ENCODE data around the gene AK5.
"Not testable (repeated sequence)": the region's sequence is repeated elsewhere in the genome, so short reads cannot be mapped to it uniquely, and the experiment has no call there.

The AK5 gene

DNA sequence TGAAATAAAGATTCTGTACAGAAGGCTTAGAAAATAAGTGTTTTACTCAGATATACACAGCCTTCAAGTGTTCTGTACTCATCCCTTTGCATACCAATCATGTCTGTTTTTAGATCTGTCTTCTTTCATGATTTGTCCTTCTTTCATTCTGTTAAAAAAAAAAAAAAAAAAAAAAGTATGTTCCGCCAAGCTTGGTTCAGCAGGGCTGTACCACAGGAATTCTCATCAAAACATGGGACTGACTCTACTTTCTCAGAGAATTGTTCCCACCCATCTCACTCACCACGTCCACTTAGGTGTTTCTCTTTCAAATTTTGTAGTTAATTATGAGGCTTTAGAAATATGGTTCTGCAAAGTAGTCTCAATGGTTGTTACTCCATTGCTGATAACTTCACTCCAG lies 119.0 kb downstream of the AK5 start:
- no peak overlapping the region for H3K9ac ChIP-seq
- H3K36me3 ChIP-seq (ENCODE audit: control insufficient read depth, insufficient read depth, low read length) = no peaks in the 10 kb centered on the region
- H3K4me1 ChIP-seq = no peaks in the 10 kb centered on the region
- no peaks in the 10 kb centered on the region for H3K9me3 ChIP-seq (ENCODE audit: control insufficient read depth, low read length)
- TF ChIP-seq, protein P1, sequence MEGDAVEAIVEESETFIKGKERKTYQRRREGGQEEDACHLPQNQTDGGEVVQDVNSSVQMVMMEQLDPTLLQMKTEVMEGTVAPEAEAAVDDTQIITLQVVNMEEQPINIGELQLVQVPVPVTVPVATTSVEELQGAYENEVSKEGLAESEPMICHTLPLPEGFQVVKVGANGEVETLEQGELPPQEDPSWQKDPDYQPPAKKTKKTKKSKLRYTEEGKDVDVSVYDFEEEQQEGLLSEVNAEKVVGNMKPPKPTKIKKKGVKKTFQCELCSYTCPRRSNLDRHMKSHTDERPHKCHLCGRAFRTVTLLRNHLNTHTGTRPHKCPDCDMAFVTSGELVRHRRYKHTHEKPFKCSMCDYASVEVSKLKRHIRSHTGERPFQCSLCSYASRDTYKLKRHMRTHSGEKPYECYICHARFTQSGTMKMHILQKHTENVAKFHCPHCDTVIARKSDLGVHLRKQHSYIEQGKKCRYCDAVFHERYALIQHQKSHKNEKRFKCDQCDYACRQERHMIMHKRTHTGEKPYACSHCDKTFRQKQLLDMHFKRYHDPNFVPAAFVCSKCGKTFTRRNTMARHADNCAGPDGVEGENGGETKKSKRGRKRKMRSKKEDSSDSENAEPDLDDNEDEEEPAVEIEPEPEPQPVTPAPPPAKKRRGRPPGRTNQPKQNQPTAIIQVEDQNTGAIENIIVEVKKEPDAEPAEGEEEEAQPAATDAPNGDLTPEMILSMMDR (IDR thresholded peaks at IDR 0.05) = no peak
- no peak overlapping the region for H3K4me3 ChIP-seq (ENCODE audit: low read depth, low read length)
- H3K27me3 ChIP-seq (ENCODE audit: control insufficient read depth, insufficient read depth, low read length) = no peaks in the 10 kb centered on the region
- H3K27ac ChIP-seq = no peak overlapping the region
- H3K4me2 ChIP-seq (ENCODE audit: low read length) = no peak overlapping the region
- no peak overlapping the region for H2AFZ ChIP-seq
- H3K79me2 ChIP-seq = no peaks in the 10 kb centered on the region

DNA sequence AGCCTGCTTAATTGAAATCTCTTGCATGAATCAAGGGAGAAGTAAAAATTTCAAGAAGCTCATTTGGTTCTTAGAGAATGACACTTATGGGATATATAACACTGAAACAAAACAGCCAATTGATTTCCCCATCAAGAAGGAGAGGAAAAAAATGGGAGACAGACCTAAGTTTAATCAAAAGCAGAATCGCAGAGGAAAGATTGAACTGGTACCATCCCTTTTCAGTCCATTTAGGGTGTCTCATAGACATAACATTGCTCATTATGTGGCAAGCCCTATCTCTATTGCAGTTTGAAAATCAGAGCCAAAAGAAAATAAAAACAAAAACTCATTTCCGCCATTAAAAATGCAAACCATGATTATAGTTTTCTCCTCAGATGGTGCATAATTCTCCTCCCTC lies 119.6 kb downstream of the AK5 start:
- H3K27ac ChIP-seq = no peak overlapping the region
- no peaks in the 10 kb centered on the region for H3K79me2 ChIP-seq
- no peak overlapping the region for H3K4me3 ChIP-seq (ENCODE audit: low read depth, low read length)
- TF ChIP-seq, protein P1 (IDR thresholded peaks at IDR 0.05) = no peak
- no peak overlapping the region for H2AFZ ChIP-seq
- H3K4me2 ChIP-seq (ENCODE audit: low read length) = no peak overlapping the region
- H3K9me3 ChIP-seq (ENCODE audit: control insufficient read depth, low read length) = no peaks in the 10 kb centered on the region
- no peaks in the 10 kb centered on the region for H3K27me3 ChIP-seq (ENCODE audit: control insufficient read depth, insufficient read depth, low read length)
- H3K4me1 ChIP-seq = no peaks in the 10 kb centered on the region
- no peaks in the 10 kb centered on the region for H3K36me3 ChIP-seq (ENCODE audit: control insufficient read depth, insufficient read depth, low read length)
- no peak overlapping the region for H3K9ac ChIP-seq

DNA sequence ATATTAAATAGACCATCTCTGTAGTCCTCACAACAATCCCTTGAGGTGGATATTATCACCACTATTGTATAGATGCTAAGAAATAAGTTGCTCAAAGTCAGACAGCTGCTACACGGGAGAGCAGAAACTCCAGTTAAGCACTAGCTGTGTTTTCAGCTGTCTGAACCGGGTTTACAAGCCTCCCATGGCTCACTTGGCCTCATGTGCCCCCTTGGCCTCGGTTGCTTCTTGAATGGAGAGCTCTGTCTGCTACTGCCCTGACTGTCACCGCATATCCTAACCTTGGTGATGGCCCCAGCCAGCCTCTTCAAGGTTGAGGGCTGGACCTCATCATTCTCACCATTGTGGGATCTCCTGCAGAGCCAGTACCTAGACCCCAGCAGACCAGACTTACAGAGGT lies 123.4 kb downstream of the AK5 start:
- Histone ChIP-seq H2AFZ (no peak overlapping the region), H3K27me3 (ENCODE audit: control insufficient read depth, insufficient read depth, low read length) (no peaks in the 10 kb centered on the region), H3K79me2 (no peaks in the 10 kb centered on the region), H3K9ac (no peak overlapping the region), H3K27ac (no peak overlapping the region), H3K4me3 (ENCODE audit: low read depth, low read length) (no peak overlapping the region), H3K4me2 (ENCODE audit: low read length) (no peak overlapping the region), H3K36me3 (ENCODE audit: control insufficient read depth, insufficient read depth, low read length) (no peaks in the 10 kb centered on the region), H3K9me3 (ENCODE audit: control insufficient read depth, low read length) (no peaks in the 10 kb centered on the region), H3K4me1 (no peaks in the 10 kb centered on the region)
- TF ChIP-seq, protein P1 (IDR thresholded peaks at IDR 0.05) = no peak

DNA sequence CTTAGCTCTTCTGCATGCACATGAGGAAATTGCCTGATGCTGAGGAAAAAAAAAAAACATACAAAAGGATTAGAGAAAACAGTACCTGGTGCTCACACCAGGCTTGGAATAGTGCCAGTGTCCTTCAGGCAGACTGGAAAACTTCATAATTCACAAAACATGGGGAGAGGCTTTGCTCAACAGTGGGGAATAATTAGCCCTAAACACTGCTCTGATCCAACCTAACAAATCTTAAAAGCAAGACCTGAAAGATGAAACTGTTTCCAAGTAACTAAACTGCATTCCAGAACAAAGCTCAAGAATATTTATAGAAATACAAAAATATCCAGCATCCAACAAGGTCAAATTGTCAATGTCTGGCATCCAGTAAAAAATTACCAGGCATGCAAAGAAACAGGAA lies 124.8 kb downstream of the AK5 start:
- no peaks in the 10 kb centered on the region for H3K9me3 ChIP-seq (ENCODE audit: control insufficient read depth, low read length)
- no peak overlapping the region for H2AFZ ChIP-seq
- no peaks in the 10 kb centered on the region for H3K79me2 ChIP-seq
- no peak overlapping the region for H3K4me2 ChIP-seq (ENCODE audit: low read length)
- H3K4me3 ChIP-seq (ENCODE audit: low read depth, low read length) = no peak overlapping the region
- no peaks in the 10 kb centered on the region for H3K4me1 ChIP-seq
- no peaks in the 10 kb centered on the region for H3K36me3 ChIP-seq (ENCODE audit: control insufficient read depth, insufficient read depth, low read length)
- H3K27ac ChIP-seq = no peak overlapping the region
- TF ChIP-seq, protein P1 (IDR thresholded peaks at IDR 0.05) = no peak
- H3K9ac ChIP-seq = no peak overlapping the region
- H3K27me3 ChIP-seq (ENCODE audit: control insufficient read depth, insufficient read depth, low read length) = no peaks in the 10 kb centered on the region

DNA sequence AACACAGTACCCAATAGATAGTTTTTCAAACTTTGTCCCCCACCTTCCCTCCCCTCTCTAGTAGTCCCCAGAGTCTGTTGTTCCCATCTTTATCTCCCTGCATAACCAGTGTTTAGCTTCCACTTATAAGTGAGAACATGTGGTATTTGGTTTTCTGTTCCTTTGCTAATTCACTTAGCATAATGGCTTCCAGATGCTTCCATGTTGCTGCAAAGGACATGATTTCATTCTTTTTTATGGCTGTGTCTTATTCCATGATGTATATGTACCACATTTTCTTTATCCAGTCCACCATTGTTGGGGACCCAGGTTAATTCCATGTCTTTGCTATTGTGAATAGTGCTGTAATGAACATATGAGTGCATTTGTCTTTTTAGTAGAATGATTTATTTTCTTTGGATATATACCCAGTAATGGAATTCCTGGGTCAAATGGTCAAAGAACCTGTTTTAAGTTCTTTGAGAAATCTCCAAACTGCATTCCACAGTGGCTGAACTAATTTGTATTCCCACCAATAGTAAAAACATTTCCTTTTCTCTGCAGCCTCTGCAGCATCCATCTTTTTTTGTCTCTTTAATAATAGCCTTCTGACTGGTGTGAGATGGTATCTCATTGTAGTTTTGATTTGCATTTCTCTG lies 126.0 kb downstream of the AK5 start:
- Histone ChIP-seq H3K4me3 (ENCODE audit: low read depth, low read length) (no peak overlapping the region), H3K4me2 (ENCODE audit: low read length) (no peak overlapping the region), H3K4me1 (no peaks in the 10 kb centered on the region), H3K27ac (no peak overlapping the region), H3K79me2 (no peaks in the 10 kb centered on the region), H2AFZ (no peak overlapping the region), H3K9me3 (ENCODE audit: control insufficient read depth, low read length) (no peaks in the 10 kb centered on the region), H3K27me3 (ENCODE audit: control insufficient read depth, insufficient read depth, low read length) (no peaks in the 10 kb centered on the region), H3K36me3 (ENCODE audit: control insufficient read depth, insufficient read depth, low read length) (no peaks in the 10 kb centered on the region), H3K9ac (no peak overlapping the region)
- TF ChIP-seq, protein P1 (IDR thresholded peaks at IDR 0.05) = no peak

DNA sequence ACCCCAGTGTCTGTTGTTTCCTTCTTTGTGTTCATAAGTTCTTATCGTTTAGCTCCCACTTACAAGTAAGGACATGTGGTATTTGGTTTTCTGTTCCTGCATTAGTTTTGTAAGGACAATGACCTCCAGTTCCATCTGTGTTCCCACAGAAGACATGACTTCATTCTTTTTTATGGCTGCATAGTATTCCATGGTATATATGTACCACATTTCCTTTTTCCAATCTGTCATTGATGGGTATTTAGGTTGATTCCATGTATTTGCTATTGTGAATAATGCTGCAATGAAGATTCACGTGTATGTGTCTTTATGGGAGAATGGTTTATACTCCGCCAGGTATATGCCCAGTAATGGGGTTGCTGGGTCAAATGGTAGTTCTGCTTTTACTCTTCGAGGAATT lies 127.1 kb downstream of the AK5 start:
- H2AFZ ChIP-seq; H3K27me3 ChIP-seq (ENCODE audit: control insufficient read depth, insufficient read depth, low read length); H3K4me2 ChIP-seq (ENCODE audit: low read length); H3K36me3 ChIP-seq (ENCODE audit: control insufficient read depth, insufficient read depth, low read length); H3K9me3 ChIP-seq (ENCODE audit: control insufficient read depth, low read length); H3K4me1 ChIP-seq; H3K9ac ChIP-seq; H3K79me2 ChIP-seq; H3K27ac ChIP-seq; H3K4me3 ChIP-seq (ENCODE audit: low read depth, low read length): not testable (repeated sequence)
